ENCODE results near the gene DISP2.

GRCh38 chr15:40334941-40335795, 22.9 kb upstream of the DISP2 start:
- TF ChIP-seq ELF4 (IDR thresholded peaks at IDR 0.05) (no peak), HDGF (IDR thresholded peaks at IDR 0.05; ENCODE audit: borderline replicate concordance) (no peak), FOXK2 (IDR thresholded peaks at IDR 0.05) (no peak), TARDBP (IDR thresholded peaks at IDR 0.05) (no peak), CTBP1 (IDR thresholded peaks at IDR 0.05; ENCODE audit: borderline replicate concordance) (no peak), NFRKB (IDR thresholded peaks at IDR 0.05) (no peak), ZNF384 (IDR thresholded peaks at IDR 0.05) (no peak), LEF1 (IDR thresholded peaks at IDR 0.05; ENCODE audit: borderline replicate concordance) (no peak), FOXM1 (IDR thresholded peaks at IDR 0.05; ENCODE audit: borderline replicate concordance) (no peak), SP1 (IDR thresholded peaks at IDR 0.05) (no peak), FOXA1 (IDR thresholded peaks at IDR 0.05) (no peak)
- TF ChIP-seq, protein P1, sequence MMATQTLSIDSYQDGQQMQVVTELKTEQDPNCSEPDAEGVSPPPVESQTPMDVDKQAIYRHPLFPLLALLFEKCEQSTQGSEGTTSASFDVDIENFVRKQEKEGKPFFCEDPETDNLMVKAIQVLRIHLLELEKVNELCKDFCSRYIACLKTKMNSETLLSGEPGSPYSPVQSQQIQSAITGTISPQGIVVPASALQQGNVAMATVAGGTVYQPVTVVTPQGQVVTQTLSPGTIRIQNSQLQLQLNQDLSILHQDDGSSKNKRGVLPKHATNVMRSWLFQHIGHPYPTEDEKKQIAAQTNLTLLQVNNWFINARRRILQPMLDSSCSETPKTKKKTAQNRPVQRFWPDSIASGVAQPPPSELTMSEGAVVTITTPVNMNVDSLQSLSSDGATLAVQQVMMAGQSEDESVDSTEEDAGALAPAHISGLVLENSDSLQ (IDR thresholded peaks at IDR 0.05): no peak
